NOMO-1 treated with DMSO at 0.1 percent for 48 hours (cell line): ENCODE measurements around the gene BPGM.
"Not testable (repeated sequence)": the region's sequence is repeated elsewhere in the genome, so short reads cannot be mapped to it uniquely, and the experiment has no call there.

ENCODE experiments used
- DNase-seq: peaks from one replicate; lab custom pipeline; 2025; ENCODE audit not compliant: unreplicated experiment; lab: John Stamatoyannopoulos, UW

Gene BPGM

GRCh38 chr7:134662166-134662870 is 15.7 kb downstream of the BPGM start:
- no peak for DNase-seq

GRCh38 chr7:134662871-134663205 is 16.2 kb downstream of the BPGM start:
- no peak for DNase-seq

- DNase-seq, result not testable (repeated sequence)
Measured at GRCh38 chr7:134665045-134665444, 18.4 kb downstream of the BPGM start.

GRCh38 chr7:134667899-134668298 is 21.2 kb downstream of the BPGM start:
- DNase-seq, result no peak

- DNase-seq, result no peak
Measured at GRCh38 chr7:134669388-134669787, 22.7 kb downstream of the BPGM start.

GRCh38 chr7:134669845-134670373 is 23.3 kb downstream of the BPGM start:
- no peak for DNase-seq

GRCh38 chr7:134671609-134672008 is 25.0 kb downstream of the BPGM start:
- DNase-seq, result no peak

- no peak for DNase-seq
Measured at GRCh38 chr7:134674424-134674823, 27.8 kb downstream of the BPGM start.

- no peak for DNase-seq
Measured at GRCh38 chr7:134676743-134677142, 30.1 kb downstream of the BPGM start.

- DNase-seq, result no peak
Measured at GRCh38 chr7:134678115-134678514, 31.5 kb downstream of the BPGM start.

- no peak for DNase-seq
Measured at GRCh38 chr7:134679006-134679405, 32.4 kb downstream of the BPGM start.

GRCh38 chr7:134684165-134684564 is 37.5 kb downstream of the BPGM start:
- DNase-seq, result no peak

- no peak for DNase-seq
Measured at GRCh38 chr7:134685250-134685649, 38.6 kb downstream of the BPGM start.

GRCh38 chr7:134686786-134687185 is 40.1 kb downstream of the BPGM start:
- DNase-seq, result no peak

GRCh38 chr7:134689550-134689949 is 42.9 kb downstream of the BPGM start:
- DNase-seq, result not testable (repeated sequence)

GRCh38 chr7:134690016-134690415 is 43.4 kb downstream of the BPGM start:
- no peak for DNase-seq

GRCh38 chr7:134690614-134691504 is 44.2 kb downstream of the BPGM start:
- DNase-seq, result no peak

- DNase-seq, result no peak
Measured at GRCh38 chr7:134691546-134692343, 45.1 kb downstream of the BPGM start.

GRCh38 chr7:134692344-134692705 is 45.7 kb downstream of the BPGM start:
- DNase-seq, result no peak

GRCh38 chr7:134693256-134693655 is 46.6 kb downstream of the BPGM start:
- DNase-seq, result no peak

- no peak for DNase-seq
Measured at GRCh38 chr7:134694299-134694698, 47.6 kb downstream of the BPGM start.
